Ishikawa (cell line): ENCODE data around the gene OR5H1.

ENCODE experiments used
- CEBPB ChIP-seq: IDR thresholded peaks from 2 replicates; pipeline ENCODE4 v1.6.1; 2012
- EGR1 ChIP-seq: IDR thresholded peaks from 2 replicates; pipeline ENCODE4 v1.6.1; 2012
- FOXM1 ChIP-seq: IDR thresholded peaks from 2 replicates; pipeline ENCODE4 v1.6.1; 2012; ENCODE audit warnings: low read depth, borderline replicate concordance
- NFIC ChIP-seq: IDR thresholded peaks from 2 replicates; pipeline ENCODE4 v1.6.1; 2012
- TEAD4 ChIP-seq: IDR thresholded peaks from 2 replicates; pipeline ENCODE4 v1.6.1; 2012
- TF ChIP-seq, protein P1 (sequence below): IDR thresholded peaks from 2 replicates; pipeline ENCODE4 v1.6.1; 2012

DNA sequence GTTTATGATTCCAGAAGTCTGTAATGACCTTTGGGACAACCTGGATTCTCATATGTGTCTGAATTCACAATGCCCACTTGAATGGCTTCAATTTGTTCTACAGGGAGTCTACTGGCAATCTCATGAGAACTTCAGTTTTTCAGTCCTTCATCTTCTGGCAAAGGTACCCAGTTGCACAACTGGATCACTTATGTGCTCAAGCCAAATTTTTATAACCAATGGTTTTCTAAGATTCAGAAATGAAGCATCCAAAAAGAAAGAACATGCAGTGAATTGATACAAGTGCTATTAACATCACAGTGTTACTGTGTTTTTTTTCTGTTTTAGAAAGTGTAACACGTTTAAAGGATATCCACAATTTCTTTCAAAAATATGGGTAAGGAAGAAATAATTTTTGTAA, 16.7 kb downstream of the OR5H1 start, which contains the start of gene OR5H14:
- TF ChIP-seq NFIC (no peak), EGR1 (no peak), TEAD4 (no peak), FOXM1 (no peak), CEBPB (no peak)
- TF ChIP-seq, protein P1, sequence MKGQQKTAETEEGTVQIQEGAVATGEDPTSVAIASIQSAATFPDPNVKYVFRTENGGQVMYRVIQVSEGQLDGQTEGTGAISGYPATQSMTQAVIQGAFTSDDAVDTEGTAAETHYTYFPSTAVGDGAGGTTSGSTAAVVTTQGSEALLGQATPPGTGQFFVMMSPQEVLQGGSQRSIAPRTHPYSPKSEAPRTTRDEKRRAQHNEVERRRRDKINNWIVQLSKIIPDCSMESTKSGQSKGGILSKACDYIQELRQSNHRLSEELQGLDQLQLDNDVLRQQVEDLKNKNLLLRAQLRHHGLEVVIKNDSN = no peak
